Jurkat, Clone E6-1 (cell line): ENCODE data around the gene SUMF1. TPM values are rescaled to one million over a fixed set of nuclear protein-coding genes. Genes with fewer than 3 reads are reported as not detected.

ENCODE experiments used
- DNase-seq: peaks from one replicate; pipeline ENCODE4 v3.0.0-alpha.2; 2011; ENCODE audit warnings: low read depth, low spot score
- H3K4me3 ChIP-seq: 2 replicates; pipeline ENCODE4 v1.5.1; 2011; ENCODE audit warnings: mild to moderate bottlenecking, low read length, control low read depth, moderate library complexity
- polyA plus RNA-seq: library from polyadenylated mRNA; unstranded; fragments of >200 nt; gene quantifications from one replicate; pipeline ENCODE4 v1.2.1, GENCODE V29; 2012; ENCODE audit warnings: missing spikeins; ENCODE audit not compliant: insufficient read length, insufficient read depth

SUMF1 gene
- polyA plus RNA-seq = 3.2 TPM

- peak within 1 kb of the TSS; percentile 87 for H3K4me3 ChIP-seq
- DNase-seq = peak; percentile 61
Measured at GRCh38 chr3:4466741-4467521, at the start of gene SUMF1. SUMF1 (minus strand) TSS chr3:4467269; CDS start chr3:4467245, 24 bp downstream.

GRCh38 chr3:4515916-4516579 lies 49.0 kb upstream of the SUMF1 start:
- DNase-seq = no peak
- H3K4me3 ChIP-seq = no peak overlapping the region

GRCh38 chr3:4514916-4515315 lies 47.8 kb upstream of the SUMF1 start:
- no peak for DNase-seq
- H3K4me3 ChIP-seq = no peak overlapping the region

- no peak overlapping the region for H3K4me3 ChIP-seq
- no peak for DNase-seq
Measured at GRCh38 chr3:4514321-4514720, 47.3 kb upstream of the SUMF1 start.

DNA sequence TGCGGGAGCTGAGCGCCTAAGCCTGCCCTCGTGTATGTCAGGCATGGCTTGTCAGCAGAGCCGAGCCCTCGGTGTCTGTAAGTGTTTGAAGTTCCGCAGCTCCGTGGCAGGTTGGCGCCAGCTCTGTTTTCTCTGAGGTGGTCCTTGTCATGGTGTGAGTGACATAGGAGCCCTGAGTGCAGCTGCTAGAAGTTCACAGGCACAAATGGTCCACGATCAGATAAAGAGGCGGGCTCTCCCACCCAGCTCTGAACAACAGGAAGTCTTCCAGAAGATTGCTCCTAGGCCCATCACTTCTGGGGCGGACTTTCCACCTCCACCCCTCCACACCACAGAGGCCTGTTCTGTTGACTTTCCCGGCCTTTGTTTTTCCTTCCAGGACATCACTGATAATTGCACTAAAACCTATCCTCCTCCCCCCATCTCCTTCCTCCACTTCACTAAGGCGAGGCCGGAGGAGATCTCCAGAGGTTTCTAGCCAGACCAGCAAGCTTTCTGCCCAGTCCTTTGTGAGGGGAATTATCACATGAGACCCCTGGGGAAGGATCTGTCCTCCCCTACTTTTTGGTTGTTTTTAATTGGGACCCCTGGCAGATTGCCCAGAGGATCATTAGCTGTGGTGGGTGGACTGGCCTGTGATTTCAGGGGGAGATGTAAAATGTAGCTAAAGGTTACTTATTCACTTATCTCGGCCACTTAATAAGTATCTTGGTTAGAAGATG lies 46.0 kb upstream of the SUMF1 start:
- peak; percentile 69 for DNase-seq
- no peak overlapping the region for H3K4me3 ChIP-seq

GRCh38 chr3:4511491-4512262 lies 44.6 kb upstream of the SUMF1 start:
- H3K4me3 ChIP-seq = no peak overlapping the region
- no peak for DNase-seq

DNA sequence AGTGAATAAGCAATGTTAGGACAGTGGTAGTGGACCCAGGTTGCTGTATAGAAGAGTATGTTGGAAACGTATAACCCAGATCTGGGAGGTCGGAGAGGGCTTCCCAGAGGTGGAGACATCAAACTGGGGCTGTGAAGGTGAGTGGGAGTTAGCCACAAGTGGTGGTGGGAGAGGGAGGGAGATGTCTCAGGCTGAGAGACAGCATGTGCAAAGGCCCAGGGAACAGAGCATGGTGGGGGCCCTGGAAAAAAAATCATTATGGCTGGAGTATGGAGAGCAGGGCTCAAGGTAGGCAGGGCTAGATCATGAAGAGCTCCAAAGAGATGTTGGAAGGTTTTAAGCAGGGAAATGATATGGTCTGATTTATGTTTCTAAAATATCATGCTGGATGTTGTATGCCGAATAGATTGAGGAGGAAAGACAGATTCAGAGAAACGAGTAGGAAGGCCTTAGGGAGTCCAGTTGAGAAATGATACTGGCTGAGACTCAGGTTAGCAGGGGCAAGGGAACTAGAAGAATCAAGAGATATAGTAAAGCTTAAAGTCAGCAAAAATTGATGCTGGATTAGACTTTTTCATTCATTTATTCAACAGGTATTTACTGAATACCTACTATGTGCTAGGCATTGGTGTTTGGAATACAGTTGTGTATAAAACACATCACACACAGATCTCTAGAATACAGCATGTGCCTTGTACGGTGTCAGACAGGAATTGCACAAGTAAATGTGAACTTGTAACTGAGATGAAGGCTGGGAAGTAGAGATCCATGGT lies 43.1 kb upstream of the SUMF1 start:
- H3K4me3 ChIP-seq = no peak overlapping the region
- no peak for DNase-seq

- DNase-seq = no peak
- H3K4me3 ChIP-seq = no peak overlapping the region
Measured at GRCh38 chr3:4509043-4509442, 42.0 kb upstream of the SUMF1 start.

DNA sequence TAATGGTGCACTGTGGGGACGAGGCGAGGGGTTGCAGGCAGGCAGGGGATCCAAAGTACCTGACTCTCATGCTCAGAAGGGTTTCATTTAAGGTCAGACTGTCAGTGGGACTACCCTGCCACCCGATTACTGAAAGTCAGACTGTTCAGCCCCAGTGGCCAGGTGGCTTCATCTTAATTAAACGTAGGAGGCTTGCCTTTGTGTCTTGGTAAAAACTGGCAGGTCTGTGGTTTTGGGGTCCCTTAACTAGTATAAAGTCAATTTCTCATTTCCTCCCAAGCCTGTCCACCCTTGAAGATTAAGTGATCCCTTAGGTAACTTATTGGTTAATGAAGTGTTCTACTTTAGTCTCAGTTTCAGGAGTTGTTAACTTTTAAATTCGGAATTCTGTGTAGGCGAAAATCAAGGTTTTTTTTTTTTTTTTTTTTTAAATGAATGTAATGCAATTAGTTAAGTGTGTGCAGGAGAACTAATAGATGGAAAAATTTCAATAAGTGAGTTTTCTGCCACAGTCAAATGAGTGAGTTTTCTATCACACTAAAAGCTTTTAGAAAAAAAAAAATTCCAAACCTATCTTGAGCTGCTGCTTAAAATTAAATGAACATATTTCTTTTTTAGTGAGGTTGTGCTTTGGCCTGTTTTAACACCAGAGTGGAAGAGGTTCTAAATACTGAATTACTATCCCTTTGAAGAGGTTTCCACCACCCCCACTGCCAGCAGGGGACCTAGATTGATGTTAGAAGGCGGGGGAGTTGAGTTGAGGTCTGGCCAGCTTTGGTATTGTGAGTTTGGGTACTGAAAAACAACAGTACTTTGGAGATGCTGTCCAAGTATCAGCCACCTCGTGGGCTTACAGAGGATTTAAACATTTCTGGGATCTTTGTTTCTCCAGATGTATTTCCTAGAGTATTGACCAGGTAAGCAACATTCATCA lies 41.2 kb upstream of the SUMF1 start:
- H3K4me3 ChIP-seq = no peak overlapping the region
- DNase-seq = peak; percentile 32

- H3K4me3 ChIP-seq = no peak overlapping the region
- DNase-seq = no peak
Measured at GRCh38 chr3:4507024-4507596, 40.0 kb upstream of the SUMF1 start.

- H3K4me3 ChIP-seq = no peak overlapping the region
- DNase-seq = no peak
Measured at GRCh38 chr3:4506559-4507023, 39.5 kb upstream of the SUMF1 start.

GRCh38 chr3:4505688-4506558 lies 38.9 kb upstream of the SUMF1 start:
- no peak overlapping the region for H3K4me3 ChIP-seq
- DNase-seq = no peak

DNA sequence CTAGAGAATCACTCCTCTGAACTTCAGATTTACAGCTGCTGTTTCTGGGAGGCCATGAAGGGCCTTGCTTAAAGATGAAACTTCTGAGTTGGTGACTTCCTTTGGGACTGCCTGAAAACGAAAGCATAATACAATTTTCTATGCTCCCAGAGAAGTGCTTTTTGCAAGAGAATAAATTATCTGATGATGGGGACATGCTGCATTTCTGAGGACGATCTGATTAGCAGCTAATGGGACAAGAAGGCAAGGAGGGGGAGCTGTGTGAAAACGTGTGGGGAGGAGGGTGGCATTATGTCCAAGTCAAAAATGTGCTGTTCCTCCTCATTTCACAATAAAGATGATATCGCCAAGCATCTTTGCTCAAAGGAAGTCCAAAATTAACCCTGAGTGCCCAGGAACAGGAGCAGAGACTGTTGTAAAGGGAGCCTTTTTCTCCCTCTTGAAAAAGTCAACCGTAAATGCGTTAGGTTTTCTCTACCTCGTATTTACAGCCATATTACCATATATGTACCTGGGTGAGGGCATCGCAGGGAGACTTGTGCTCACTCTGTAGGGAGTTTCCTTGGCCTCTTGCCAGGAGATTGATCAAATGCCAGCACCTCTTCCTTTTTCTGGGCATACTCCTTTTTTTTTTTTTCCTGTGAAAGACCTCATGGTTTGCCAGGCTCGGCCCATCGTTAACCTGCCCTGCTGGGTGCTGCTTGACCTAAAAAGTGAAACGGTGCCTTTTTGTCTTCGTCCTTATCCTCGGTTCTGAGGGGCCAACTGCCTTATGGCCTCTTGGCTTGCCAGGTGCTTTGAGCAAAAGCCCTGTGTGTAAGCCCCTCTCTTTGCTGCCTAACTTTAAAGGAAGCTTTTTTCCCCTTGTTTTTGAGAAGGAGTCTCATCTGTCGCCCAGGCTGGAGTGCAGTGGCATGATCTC lies 37.5 kb upstream of the SUMF1 start:
- no peak overlapping the region for H3K4me3 ChIP-seq
- no peak for DNase-seq

DNA sequence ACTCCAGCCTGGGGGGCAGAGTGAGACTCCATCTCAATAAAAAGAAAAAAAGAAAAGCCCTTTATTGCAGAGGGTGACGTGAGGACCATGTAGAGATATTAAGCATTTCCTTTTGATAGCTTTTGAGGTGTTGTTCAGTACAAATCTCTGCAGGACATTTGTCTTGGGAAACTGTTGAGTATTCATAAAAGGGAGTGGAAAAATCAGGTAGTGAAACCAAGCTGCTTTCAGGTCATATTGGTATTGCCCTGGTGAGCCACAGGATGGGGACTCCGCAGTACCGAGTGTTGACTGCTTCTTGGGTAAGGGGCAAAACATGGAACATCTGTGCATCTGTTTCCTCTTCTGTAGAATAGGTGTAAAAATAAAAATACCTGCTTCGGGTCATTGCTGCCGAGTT lies 36.0 kb upstream of the SUMF1 start:
- H3K4me3 ChIP-seq = no peak overlapping the region
- no peak for DNase-seq

GRCh38 chr3:4501927-4502326 lies 34.9 kb upstream of the SUMF1 start:
- no peak for DNase-seq
- no peak overlapping the region for H3K4me3 ChIP-seq
